ENCODE data around the gene COL25A1.

DNA sequence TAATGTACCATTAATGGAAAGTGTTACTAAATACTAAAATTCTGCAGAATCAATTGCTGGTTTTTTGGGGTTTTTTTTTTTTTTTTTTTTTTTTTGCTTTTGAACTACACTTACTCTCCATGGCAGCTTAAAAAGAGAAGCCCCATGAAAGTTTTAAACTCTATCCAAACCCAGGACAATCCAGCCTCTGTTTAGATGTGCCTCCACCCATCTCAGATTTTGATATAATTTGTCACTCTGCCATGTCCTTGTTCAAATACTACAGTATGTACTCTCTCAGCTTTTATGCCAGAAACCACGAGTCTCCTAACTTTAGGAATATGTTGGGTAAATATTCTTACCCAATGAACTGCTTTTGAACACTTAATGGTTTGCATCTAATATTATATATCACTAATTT, 84.2 kb downstream of the COL25A1 start:
- TF ChIP-seq, protein P1, sequence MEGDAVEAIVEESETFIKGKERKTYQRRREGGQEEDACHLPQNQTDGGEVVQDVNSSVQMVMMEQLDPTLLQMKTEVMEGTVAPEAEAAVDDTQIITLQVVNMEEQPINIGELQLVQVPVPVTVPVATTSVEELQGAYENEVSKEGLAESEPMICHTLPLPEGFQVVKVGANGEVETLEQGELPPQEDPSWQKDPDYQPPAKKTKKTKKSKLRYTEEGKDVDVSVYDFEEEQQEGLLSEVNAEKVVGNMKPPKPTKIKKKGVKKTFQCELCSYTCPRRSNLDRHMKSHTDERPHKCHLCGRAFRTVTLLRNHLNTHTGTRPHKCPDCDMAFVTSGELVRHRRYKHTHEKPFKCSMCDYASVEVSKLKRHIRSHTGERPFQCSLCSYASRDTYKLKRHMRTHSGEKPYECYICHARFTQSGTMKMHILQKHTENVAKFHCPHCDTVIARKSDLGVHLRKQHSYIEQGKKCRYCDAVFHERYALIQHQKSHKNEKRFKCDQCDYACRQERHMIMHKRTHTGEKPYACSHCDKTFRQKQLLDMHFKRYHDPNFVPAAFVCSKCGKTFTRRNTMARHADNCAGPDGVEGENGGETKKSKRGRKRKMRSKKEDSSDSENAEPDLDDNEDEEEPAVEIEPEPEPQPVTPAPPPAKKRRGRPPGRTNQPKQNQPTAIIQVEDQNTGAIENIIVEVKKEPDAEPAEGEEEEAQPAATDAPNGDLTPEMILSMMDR (IDR thresholded peaks at IDR 0.05), result no peak
- no peak for TF ChIP-seq POLR2A (IDR thresholded peaks at IDR 0.05)
